Hematopoietic multipotent progenitor cell (in vitro differentiated cells): ENCODE measurements around the gene MAPK8. TPM values are rescaled to one million over a fixed set of nuclear protein-coding genes. Genes with fewer than 3 reads are reported as not detected.

ENCODE experiments used
- total RNA-seq: library from RNA; depleted of rRNA; stranded (reverse); fragments of >200 nt; gene quantifications from one replicate; pipeline ENCODE4 v1.2.3, GENCODE V29; 2012

The MAPK8 gene
- total RNA-seq, 1 donor: 38.8 TPM

Other genes starting within 250 kb of the MAPK8 start
- not detected for gene FRMPD2, start 32.0 kb upstream of the MAPK8 start, total RNA-seq